GM19463 (cell line): ENCODE measurements around the gene PPP1R16B.
"Not testable (repeated sequence)": the region's sequence is repeated elsewhere in the genome, so short reads cannot be mapped to it uniquely, and the experiment has no call there.

Source experiments
- ATAC-seq: cut with Tn5 transposase; IDR thresholded peaks from one replicate; pipeline ENCODE4 v1.9.1; 2021; ENCODE audit warnings: mild to moderate bottlenecking, moderate library complexity; ENCODE audit not compliant: unreplicated experiment

PPP1R16B gene

DNA sequence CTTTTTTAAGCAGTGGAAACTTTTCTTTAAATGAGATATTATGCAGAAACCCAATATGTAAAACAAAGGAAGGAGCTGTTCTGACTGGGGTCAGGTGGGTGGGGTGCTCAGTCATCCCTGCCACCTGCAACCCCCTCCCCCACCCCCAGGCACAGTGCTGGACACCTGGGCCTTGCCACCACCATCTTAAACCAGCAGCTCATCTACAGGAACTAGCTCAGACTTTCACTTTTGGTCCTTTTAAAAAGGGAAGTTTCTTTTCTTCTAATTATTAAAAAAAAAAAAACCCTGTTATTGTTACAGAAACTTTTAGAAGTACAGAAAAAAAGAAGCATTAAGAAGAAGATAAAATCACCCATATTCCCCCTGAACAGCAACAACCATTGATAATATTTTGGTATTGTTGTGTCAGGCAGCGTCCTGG lies 37.1 kb downstream of the PPP1R16B start:
- ATAC-seq = peak; percentile 87

DNA sequence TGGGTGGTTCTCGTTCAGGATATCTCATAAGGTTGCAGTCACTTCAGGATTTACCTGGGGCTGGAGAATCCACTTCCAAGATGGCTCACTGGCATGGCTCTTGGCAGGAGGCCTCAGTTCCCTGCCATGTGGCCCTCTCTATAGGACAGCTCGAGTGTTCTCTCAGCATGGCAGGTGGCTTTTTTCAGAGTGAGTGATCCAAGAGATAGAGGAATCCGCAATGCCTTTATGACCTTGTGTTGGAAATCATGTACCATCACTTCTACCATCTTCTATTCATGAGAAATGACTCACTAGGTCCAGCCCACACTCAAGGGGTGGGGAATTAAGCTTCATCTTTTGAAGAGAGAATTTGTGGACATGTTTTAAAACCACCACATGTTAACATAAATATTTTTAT lies 37.8 kb downstream of the PPP1R16B start:
- ATAC-seq = no peak

DNA sequence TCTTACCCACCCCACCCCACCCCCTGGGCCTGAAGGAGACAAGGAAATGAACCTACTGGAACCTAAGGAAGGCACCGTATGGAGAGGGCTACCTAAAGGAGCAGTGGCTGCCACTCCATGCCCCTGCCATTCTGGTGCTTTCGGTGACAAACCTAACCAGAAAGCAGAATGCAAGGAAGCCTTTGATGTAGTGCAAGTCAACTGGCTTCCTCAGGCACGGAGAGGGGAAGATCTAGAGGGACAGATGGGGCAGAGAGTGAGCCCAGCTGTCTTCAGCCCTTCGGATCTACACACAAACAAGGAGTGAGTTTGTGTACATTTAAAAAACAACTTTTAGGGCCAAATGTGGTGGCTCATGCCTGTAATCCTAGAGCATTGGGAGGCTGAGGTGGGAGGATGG lies 39.5 kb downstream of the PPP1R16B start:
- ATAC-seq = no peak

DNA sequence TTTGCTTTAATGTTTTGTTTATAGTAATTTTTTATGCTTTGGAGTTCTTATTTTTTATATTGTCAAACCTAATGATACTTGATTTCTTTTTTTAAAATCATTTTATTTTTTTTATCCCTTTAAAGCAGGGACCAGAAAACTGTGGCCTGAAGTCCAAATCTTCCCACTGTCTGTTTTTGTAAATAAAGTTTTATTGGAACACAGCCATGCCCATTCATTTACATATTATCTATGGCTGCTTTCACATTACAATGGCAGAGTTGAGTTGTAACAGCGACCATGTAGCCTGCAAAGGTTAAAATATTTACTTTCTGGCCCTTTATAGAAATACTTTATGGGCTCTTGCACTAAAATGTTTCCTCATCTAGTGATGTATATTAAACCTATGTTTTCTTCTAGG lies 42.3 kb downstream of the PPP1R16B start:
- no peak for ATAC-seq

DNA sequence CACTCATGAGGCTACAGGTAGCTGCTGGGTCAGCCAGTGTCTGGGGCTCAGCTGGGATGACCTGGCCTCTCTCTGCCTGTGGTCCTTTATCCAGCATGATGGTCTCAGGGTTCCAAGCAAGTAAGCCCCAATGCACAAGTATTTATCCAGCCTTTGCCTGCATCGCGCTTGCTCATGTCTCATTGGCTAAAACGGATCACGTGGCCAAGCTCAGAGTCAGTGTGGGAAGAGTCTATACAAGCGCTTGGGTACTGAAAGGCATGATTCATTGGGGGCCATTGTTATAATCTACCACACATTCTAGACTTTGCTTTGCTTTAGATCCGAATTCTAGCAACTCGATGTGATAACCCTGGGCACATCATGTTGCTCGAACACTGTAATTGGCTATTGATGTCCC lies 48.3 kb downstream of the PPP1R16B start:
- ATAC-seq = no peak

DNA sequence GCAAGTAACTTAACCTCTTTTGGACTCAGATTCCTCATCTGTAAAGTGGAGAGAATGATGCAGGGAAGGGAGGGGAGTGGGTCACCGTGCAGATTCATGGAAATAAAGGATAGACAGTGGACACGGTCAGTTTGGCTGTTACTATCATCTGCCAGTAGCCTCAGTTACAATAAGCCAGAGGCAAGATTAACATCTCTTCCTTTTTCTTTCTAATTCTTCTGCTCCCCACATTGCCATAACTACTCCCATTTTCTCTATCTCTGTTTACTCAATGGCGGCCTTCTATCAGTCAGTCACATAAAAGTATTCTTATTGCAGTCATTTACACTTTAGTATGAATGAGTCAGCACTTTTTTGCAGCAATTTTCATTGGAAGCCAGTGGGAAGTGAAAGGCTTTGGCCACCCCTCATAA lies 49.2 kb downstream of the PPP1R16B start:
- ATAC-seq = no peak

DNA sequence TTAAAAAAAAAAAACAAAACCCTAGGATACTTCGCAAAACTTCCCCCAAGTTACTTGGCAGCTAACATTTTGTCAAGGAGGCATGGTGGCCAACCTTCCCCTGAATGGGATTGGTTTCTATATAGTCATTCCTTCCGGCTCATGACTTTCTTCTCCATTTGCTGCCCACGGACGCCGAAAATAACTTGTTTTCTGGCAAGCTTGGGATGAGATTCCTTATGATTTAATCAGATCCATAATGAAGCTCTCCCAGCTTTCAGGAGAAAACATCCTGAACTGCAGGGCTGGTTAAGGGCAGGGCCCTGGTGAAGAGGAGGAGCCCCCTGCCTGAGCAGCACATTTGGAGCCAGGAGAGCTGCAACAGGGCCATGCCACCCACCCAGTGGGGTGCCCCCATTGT lies 49.9 kb downstream of the PPP1R16B start:
- ATAC-seq = no peak

DNA sequence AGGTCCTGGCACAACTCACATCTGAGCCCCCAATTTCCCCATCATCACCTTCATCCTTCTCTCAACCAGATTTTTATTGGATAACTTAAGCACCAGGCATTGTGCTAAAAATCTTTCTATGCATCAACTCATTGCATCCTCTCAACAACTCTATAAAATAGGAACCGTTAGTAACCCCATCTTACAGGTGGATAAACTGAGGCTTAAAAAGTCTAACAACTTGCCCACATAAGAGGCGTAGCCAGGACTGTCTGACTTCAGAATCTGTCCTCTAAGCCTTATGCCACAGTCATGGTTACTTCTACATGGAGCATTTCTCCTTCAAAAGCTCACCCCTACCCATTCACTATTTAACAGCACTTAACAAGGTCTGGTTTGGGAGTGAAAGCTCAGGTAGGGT lies 51.1 kb downstream of the PPP1R16B start:
- no peak for ATAC-seq

DNA sequence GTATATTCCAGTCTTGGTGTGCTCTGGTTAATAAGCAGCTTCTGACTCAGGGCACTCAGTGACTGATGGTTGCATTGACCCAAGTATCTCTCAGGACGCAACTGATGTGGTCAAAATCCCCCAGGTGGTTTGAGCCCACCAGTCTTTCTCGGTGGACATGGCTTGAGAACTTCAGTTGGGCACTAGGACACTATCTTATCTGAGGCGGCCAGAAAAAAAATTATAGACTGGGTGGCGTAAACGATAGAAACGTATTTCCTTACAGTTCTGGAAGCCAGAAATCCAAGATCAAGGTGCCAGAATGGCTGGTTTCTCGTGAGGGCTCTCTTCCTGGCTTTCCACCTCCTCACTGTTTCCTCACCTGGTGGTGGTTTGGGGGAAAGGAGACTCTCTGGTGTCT lies 52.2 kb downstream of the PPP1R16B start:
- ATAC-seq = no peak

DNA sequence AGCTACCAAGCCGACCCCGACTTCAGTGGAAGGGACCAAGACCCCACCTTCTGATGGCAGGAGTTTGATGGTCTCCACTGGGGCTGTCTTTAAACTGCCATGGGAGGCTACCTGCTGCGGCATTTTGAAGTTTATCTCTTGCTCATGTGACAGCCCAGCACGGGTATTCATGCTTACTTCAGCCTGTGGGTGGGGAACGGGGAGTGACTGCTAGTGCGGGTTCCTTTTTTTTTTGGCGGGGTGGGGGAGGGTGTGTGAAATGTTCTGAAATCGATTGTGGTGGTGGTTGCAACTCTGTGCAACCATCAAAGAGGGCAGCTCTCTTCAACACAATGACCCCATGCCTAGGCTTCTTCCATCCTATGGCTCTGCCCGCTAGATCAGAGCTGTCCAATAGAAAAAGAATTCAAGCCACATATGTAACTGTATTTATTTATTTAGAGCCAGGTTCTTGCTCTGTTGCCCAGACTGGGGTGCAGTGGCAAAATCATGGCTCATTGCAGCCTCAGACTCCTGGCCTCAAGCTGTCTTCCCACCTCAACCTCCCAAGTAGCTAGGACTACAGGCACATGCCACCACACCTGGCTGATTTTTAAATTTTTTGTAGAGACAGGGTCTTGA lies 53.7 kb downstream of the PPP1R16B start:
- no peak for ATAC-seq

DNA sequence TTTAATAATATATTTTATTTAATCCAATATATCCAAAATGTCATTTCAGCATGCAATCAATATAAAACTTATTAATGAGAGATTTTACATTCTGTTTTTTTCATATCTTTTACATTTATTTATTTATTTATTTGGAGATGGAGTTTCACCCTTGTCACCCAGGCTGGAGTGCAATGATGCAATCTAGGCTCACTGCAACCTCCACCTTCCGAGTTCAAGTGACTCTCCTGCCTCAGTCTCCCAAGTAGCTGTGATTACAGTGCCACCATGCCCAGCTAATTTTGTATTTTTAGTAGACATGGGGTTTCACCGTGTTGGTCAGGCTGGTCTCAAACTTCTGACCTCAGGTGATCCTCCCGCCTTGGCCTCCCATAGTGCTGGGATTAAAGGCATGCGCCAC lies 54.4 kb downstream of the PPP1R16B start:
- ATAC-seq = not testable (repeated sequence)

DNA sequence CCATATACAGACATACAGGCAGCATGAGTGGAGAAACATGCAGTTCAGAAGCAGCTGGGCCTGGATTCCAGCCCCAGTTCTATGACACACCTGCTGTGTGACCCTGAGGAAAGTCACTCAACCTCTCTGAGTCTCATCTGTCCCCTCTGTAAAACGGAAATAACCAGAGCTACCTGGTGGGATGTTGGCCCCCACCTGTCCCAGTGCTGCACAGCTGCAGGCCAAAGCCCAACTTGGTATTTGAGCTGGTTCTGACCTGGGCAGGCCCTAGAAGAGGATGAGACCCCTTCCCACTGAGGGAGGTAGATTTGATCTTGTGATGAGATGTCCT lies 55.5 kb downstream of the PPP1R16B start:
- ATAC-seq = no peak

DNA sequence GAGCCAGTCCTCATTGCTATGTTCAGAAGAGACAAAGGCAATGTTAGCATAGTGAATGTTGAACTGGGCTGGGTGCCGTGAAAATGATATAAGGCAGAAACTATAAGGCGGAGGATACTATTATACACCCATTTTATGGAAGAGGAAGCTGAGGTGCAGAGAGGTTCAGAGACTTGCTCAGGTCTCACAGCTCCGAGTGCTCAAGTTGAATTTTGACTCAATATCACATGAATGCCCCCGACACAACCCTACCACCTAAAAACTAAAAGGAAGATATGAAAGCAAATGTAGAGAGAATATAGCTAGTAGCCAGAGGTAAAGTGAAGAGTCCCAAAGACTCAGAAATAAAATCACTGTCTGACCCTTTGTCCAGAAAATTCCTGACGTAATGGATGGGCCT lies 56.7 kb downstream of the PPP1R16B start:
- ATAC-seq = no peak

DNA sequence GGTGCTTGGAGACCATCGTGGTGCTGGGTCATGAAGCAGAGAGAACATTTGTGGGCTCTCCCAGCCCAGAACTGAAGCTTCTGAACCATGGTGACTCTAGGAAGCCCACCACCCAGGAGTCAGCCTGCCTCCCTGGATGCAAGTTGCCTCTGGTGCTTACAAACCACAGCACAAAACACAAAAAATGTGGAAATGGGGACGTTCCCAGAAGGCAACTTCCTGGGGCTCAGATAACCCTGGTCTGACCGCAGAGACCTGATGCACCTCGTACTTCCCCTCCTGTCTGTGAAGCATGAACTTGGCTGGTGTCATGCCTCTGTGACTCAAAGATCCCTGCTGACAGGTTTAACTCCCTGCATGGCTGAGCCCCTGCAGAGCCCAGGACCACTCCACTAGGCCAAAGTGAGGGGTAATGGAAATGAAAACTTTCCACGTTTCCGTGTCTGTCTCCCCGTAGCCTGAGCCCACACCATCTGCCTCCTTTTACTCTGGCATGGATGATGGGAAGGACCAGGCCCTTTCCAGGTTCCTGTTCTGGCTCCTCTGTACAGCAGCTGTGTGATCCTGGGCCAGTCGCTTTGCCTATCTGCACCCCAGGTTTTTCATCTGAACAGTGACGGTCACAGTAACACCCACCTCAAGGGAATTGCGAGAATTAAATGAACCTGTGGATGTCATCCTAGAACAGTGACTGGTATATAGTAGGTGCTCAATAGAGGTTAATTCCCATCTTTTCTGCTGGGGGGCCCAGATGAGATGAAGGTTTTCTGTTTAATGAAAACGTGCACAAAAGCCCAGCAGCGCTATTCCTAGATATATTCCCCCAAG lies 57.7 kb downstream of the PPP1R16B start:
- peak; percentile 73 for ATAC-seq

DNA sequence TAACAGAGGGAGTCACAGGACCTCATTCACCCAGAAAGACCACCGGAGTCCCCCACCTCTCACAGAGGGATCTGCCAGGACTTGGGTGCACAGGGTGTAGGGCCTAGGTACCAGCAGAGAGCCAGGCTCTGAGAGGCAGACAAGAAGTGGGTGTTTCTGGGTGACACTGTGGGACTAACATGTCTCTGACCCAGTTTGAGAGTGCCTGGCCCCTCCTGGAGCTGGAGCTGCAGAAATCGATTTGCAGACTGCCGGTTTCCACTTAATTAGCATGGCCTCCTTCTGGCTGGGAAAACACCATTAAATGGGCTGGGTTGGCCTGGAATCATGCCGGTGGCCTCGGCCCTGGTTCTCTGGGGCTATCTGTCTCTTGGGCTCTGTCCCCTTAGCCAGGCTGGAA lies 59.2 kb downstream of the PPP1R16B start:
- no peak for ATAC-seq

DNA sequence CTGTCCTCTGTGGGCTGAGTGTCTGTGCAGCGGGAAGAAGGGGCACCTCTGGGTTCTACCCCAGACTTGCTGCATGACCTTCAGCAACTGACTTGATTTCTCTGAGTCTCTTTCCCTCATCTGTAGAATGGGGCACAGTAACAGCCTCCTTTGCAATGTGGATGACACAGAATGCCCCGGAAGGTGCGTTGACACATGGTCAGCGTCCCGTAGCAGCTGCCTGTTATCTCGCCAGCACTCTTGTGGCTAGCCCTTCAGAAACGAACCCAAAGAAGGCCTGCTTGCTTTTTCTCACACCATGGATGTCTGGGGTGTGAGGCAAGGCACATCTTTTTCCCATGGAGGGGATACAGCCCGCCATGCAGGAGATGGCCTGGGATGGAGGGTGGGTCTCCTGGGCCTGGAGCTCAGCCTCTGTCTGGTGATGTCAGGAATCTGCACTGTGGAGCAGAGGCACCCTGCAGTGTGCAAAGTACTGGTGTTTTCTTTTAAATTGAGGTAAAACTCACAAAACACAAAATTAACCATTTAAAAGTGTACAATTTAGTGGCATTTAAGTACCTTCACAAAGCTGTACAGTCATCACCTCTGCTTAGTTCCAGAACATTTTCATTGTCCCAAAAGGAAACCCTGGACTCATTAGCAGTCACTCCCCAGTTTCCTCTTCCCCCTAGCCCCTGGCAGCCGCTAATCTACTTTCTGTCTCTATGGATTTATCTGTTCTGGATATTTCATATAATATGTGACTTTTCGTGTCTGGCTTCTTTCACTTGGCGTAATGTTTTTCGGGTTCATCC lies 61.0 kb downstream of the PPP1R16B start:
- ATAC-seq = no peak

DNA sequence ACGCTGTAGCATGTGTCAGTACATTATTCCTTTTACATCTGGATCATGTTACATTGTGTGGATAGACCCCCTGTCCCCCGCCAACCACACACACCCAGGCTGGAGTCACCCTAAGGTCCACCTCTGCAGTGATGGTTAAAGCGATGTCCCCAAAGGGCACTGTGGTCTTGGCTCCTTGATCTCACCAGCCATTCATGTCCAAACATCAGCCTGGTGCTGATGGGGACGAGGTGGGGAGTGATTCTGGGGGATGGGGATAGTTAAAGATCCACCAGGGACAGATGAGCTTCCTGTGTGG lies 61.5 kb downstream of the PPP1R16B start:
- ATAC-seq = no peak

DNA sequence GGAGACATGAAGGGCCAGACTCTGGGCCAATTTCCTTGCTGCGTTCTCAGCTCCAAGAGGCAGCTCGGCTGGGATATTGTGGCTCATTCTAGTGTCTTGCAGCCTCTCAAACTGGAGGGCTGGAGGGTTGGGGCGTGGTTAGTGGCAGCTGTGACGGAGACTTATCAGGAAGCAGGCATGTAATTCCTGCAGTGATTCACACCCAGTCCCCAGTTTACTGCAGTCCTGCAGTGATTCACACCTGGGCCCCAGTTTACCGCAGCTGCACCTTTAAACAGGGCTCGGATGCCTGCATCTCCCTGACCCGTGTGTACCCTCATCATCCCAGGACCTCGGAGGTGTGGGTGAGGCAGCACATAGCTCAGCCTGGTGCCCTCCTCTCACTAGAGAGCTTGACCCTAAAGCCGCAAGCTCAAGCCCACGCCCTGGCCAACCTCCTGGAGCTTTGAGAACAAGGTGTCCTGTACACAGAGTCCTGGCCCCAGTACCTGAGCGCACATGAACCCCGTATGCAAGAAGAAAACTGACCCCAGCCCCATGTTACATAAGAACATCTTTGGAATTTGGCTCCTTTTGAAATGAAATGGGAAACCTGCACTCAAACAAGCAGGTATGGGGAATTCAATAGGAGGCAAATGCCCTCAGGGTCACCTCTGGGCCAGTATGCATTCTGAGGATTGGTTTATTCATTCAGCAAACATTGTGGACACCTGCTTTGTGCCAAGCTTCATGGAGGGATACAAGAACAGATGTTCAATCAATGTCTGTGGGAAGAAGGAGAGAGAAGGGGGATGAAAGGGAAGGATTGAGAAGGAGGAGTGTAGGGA lies 65.4 kb downstream of the PPP1R16B start:
- ATAC-seq = no peak

DNA sequence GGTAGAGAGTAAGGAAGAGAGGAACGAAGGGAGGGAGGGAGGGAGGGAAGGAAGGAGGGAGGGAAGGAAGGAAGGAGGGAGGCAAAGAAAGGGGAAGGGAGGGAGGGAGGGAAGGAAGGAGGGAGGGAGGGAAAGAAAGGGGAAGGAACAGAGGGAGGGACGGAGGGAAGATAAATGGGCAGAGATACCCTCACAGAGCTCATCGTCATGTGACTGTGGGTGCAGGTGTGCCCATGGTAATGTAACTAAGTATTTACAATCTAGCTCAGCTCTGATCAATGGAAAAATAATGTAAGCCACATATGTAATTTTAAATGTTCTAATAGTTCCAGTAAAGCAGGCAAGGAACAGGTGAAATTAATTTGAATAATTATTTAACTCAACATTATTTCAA lies 66.1 kb downstream of the PPP1R16B start:
- ATAC-seq = no peak

DNA sequence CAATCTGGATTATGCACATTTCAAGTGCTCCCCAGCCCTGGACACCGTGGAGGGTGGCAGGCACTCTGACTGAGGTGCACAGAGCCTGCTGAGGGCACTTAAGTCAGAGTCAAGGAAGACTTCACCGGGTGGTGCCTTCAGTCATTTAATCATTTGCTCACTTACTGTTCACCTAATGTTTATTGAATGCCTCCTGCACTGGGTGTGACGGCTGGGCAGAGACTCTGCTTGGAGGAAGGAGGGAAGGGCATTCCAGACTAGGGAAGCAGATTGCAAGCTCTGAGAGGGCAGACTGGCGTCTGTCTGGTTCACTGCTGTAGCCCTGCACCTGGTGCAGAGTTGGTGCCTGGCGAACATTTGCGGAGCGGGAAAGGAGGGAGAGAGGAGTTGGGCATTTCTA lies 66.5 kb downstream of the PPP1R16B start:
- ATAC-seq = no peak

DNA sequence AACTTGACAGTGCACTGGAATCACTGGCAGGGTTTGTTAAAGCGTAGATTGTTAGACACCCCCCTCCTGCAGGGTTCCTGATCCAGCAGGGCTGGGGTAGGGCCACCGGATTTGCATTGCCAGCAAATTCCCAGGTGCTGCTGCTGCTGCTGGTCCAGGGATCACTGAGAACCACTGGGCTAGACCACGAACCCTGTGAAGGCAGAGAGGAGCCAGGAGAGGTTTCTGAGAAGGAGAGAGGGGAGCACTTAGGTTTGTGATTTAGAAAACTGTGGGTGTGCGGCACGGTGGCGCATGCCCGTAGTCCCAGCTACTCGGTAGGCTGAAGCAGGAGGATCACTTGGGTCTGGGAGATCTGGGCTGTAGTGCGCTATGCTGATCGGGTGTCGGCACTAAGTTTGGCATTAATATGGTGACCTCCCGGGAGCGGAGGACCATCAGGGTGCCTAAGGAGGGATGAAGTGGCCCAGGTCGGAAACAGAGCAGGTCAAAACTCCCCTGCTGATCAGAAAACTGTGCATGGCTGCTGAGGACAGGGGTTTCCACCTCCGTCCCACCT lies 67.1 kb downstream of the PPP1R16B start:
- no peak for ATAC-seq
